Measurements from ENCODE around the gene YOD1.

YOD1 gene

GRCh38 chr1:207031016-207031415 lies 20.0 kb downstream of the YOD1 start:
- H3K4me3 ChIP-seq = peak overlapping the region; percentile 19 to 55 (median 27)

GRCh38 chr1:207030522-207031009 lies 20.4 kb downstream of the YOD1 start:
- peak overlapping the region in 5 of 7 experiments; percentile 20 to 55 (median 36) for H3K4me3 ChIP-seq

More at GRCh38 chr1:207031016-207031415, 20.0 kb downstream of the YOD1 start:
- peak overlapping the region in 20 of 21 experiments; percentile 5 to 93 (median 81) for H3K27ac ChIP-seq

GRCh38 chr1:207029701-207030521 lies 21.1 kb downstream of the YOD1 start:
- peak overlapping the region in 20 of 21 experiments; percentile 10 to 93 (median 81) for H3K27ac ChIP-seq
- H3K4me3 ChIP-seq = peak overlapping the region in 5 of 7 experiments; percentile 6 to 55 (median 36)

More at GRCh38 chr1:207030522-207031009, 20.4 kb downstream of the YOD1 start:
- peak overlapping the region in 20 of 21 experiments; percentile 5 to 93 (median 81) for H3K27ac ChIP-seq

- Histone ChIP-seq H3K4me3 (peak overlapping the region in 1 of 7 experiments; percentile 7), H3K27ac (peak overlapping the region in 18 of 21 experiments; percentile 20 to 93 (median 84))
These were observed 21.9 kb downstream of the YOD1 start for GRCh38 chr1:207028884-207029650.

GRCh38 chr1:207027921-207028320 lies 23.1 kb downstream of the YOD1 start:
- H3K27ac ChIP-seq = peak overlapping the region in 17 of 21 experiments; percentile 21 to 93 (median 81)
- no peak overlapping the region for H3K4me3 ChIP-seq

- Histone ChIP-seq H3K4me3 (no peak overlapping the region), H3K27ac (peak overlapping the region in 18 of 21 experiments; percentile 21 to 93 (median 79))
These were observed 23.7 kb downstream of the YOD1 start for GRCh38 chr1:207027206-207027777.

GRCh38 chr1:207026104-207026534 lies 24.9 kb downstream of the YOD1 start:
- Histone ChIP-seq H3K4me3 (no peak overlapping the region), H3K27ac (peak overlapping the region in 18 of 21 experiments; percentile 4 to 88 (median 62))

GRCh38 chr1:207025146-207025880 lies 25.7 kb downstream of the YOD1 start:
- H3K4me3 ChIP-seq = no peak overlapping the region
- peak overlapping the region in 18 of 21 experiments; percentile 13 to 88 (median 65) for H3K27ac ChIP-seq

GRCh38 chr1:207024202-207025145 lies 26.5 kb downstream of the YOD1 start:
- Histone ChIP-seq H3K27ac (peak overlapping the region in 18 of 21 experiments; percentile 19 to 88 (median 62)), H3K4me3 (no peak overlapping the region)

- H3K27ac ChIP-seq = peak overlapping the region in 12 of 21 experiments; percentile 7 to 88 (median 76)
These were observed 27.9 kb downstream of the YOD1 start for GRCh38 chr1:207022996-207023679.

GRCh38 chr1:207021876-207022596 lies 29.0 kb downstream of the YOD1 start:
- Histone ChIP-seq H3K27ac (peak overlapping the region in 15 of 21 experiments; percentile 12 to 88 (median 75)), H3K4me3 (no peak overlapping the region)

More at GRCh38 chr1:207022996-207023679, 27.9 kb downstream of the YOD1 start:
- H3K4me3 ChIP-seq = no peak overlapping the region

- peak overlapping the region in 19 of 21 experiments; percentile 34 to 88 (median 75) for H3K27ac ChIP-seq
- no peak overlapping the region for H3K4me3 ChIP-seq
These were observed 29.7 kb downstream of the YOD1 start for GRCh38 chr1:207021139-207021861.

GRCh38 chr1:207020709-207021107 lies 30.3 kb downstream of the YOD1 start:
- Histone ChIP-seq H3K27ac (peak overlapping the region in 20 of 21 experiments; percentile 34 to 88 (median 74)), H3K4me3 (no peak overlapping the region)

GRCh38 chr1:207020065-207020708 lies 30.8 kb downstream of the YOD1 start:
- H3K27ac ChIP-seq = peak overlapping the region in 20 of 21 experiments; percentile 34 to 88 (median 74)

GRCh38 chr1:207019661-207020060 lies 31.3 kb downstream of the YOD1 start:
- Histone ChIP-seq H3K4me3 (no peak overlapping the region), H3K27ac (peak overlapping the region in 16 of 21 experiments; percentile 36 to 88 (median 75))

More at GRCh38 chr1:207020065-207020708, 30.8 kb downstream of the YOD1 start:
- no peak overlapping the region for H3K4me3 ChIP-seq

Measured in skin epidermis (tissue), 12 donors.